ENCODE data around the gene ADISSP. TPM values are rescaled to one million over a fixed set of nuclear protein-coding genes. Genes with fewer than 3 reads are reported as not detected.
A peak's percentile ranks its signal among the peaks of the same experiment; 100 is the strongest.

Gene ADISSP
- total RNA-seq, 3 donors from 2014 or later = 63.3 to 102 (median 84.2) TPM

DNA sequence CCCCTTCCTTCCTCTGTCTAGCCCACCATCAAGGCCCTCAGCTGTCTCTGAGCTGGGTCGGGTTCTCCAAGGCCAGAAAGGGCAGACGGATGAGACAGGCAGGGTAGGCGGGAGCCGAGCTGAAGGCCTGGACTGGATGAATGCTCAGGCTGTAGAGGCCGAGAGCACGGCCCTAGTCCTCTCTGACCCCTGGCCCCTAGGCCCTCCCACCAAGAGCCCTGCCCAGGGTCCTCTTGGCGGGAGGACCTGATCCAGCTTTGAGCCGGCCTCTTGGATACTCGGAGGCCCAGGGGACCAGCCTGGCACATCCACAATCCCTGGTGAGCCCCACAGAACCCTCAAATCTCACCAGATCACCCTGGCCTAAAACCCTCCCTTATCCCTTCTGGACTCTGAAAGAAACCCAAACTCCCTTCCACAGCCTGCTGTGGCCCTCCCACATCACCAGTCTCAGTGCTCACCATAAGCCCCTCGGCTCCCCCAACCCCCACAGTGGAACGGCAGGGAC is 8.2 kb downstream of the ADISSP start:
- Mint-ChIP-seq H3K9me3 (no peaks in the 10 kb centered on the region), H3K36me3 (ENCODE audit: insufficient read depth) (peaks cover 11% of the 10 kb centered on the region), H3K4me1 (ENCODE audit: low read depth) (no peaks in the 10 kb centered on the region), H3K4me3 (no peak overlapping the region), H3K27me3 (ENCODE audit: low read depth) (no peaks in the 10 kb centered on the region)
- no peak for ATAC-seq
- no peak for DNase-seq

GRCh38 chr20:3758566-3758965 is 9.0 kb downstream of the ADISSP start:
- no peak for ATAC-seq
- H3K9me3 Mint-ChIP-seq = no peaks in the 10 kb centered on the region
- H3K4me1 Mint-ChIP-seq (ENCODE audit: low read depth) = no peaks in the 10 kb centered on the region
- no peak overlapping the region for H3K4me3 Mint-ChIP-seq
- no peaks in the 10 kb centered on the region for H3K27me3 Mint-ChIP-seq (ENCODE audit: low read depth)
- DNase-seq = no peak
- H3K36me3 Mint-ChIP-seq (ENCODE audit: insufficient read depth) = peaks cover 11% of the 10 kb centered on the region

- peaks cover 6% of the 10 kb centered on the region for H3K4me1 Mint-ChIP-seq (ENCODE audit: low read depth)
- H3K9me3 Mint-ChIP-seq = no peaks in the 10 kb centered on the region
- no peaks in the 10 kb centered on the region for H3K27me3 Mint-ChIP-seq (ENCODE audit: low read depth)
- H3K36me3 Mint-ChIP-seq (ENCODE audit: insufficient read depth) = peaks cover 11% of the 10 kb centered on the region
- no peak for DNase-seq
- no peak for ATAC-seq
- no peak overlapping the region for H3K4me3 Mint-ChIP-seq
These were observed 10.3 kb downstream of the ADISSP start for GRCh38 chr20:3757268-3757667.

- peaks cover 10% of the 10 kb centered on the region for H3K4me1 Mint-ChIP-seq (ENCODE audit: low read depth)
- H3K4me3 Mint-ChIP-seq = no peak overlapping the region
- H3K9me3 Mint-ChIP-seq = no peaks in the 10 kb centered on the region
- ATAC-seq = no peak
- no peak for DNase-seq
- H3K36me3 Mint-ChIP-seq (ENCODE audit: insufficient read depth) = peaks cover 7% of the 10 kb centered on the region
- no peaks in the 10 kb centered on the region for H3K27me3 Mint-ChIP-seq (ENCODE audit: low read depth)
These were observed 11.6 kb downstream of the ADISSP start for GRCh38 chr20:3755814-3756480.

DNA sequence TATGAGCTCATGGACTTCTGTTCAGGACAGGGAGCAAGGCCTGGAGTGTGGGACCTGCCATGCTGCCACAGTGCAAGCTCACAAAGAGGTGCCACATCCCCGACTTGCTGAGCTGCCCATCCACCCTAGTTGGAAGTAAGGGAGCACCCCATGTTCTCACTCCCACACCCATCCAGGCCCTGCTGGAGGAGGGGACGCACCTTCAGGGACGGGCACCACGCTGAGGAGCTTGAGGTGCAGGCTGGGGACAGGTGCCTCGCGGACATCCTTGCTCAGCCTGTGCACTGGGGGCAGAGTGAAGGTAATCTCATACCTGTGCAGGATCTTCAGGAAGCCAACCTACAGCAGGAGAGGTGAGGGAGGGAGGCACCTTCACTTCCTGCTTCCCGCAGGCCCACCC is 12.3 kb downstream of the ADISSP start:
- ATAC-seq (no peak), DNase-seq (no peak)
- H3K4me1 Mint-ChIP-seq (ENCODE audit: low read depth) = peaks cover 11% of the 10 kb centered on the region
- H3K9me3 Mint-ChIP-seq = no peaks in the 10 kb centered on the region
- H3K4me3 Mint-ChIP-seq = no peak overlapping the region
- no peaks in the 10 kb centered on the region for H3K27me3 Mint-ChIP-seq (ENCODE audit: low read depth)
- peaks cover 7% of the 10 kb centered on the region for H3K36me3 Mint-ChIP-seq (ENCODE audit: insufficient read depth)

DNA sequence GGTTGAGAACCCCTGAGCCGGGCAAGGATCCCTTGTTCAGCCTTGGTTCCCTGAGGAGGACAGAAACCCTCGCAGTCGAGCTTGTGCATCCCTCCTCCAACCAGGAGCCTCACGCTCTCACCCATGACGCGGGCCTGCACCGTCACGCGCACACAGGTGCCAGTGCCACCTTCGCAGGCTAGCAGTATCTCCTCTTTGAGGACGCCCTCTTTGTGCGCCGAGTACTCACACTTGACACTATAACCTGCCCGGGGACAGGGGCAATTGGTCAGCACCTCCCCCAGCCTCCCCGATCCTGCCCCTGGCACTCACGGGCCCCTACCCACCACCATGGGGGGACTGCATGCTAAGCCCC is 13.3 kb downstream of the ADISSP start:
- peak overlapping the region; percentile 24 for H3K4me3 Mint-ChIP-seq
- ATAC-seq (no peak), DNase-seq (no peak)
- peaks cover 11% of the 10 kb centered on the region for H3K4me1 Mint-ChIP-seq (ENCODE audit: low read depth)
- H3K9me3 Mint-ChIP-seq = no peaks in the 10 kb centered on the region
- H3K27me3 Mint-ChIP-seq (ENCODE audit: low read depth) = no peaks in the 10 kb centered on the region
- H3K36me3 Mint-ChIP-seq (ENCODE audit: insufficient read depth) = peaks cover 7% of the 10 kb centered on the region

DNA sequence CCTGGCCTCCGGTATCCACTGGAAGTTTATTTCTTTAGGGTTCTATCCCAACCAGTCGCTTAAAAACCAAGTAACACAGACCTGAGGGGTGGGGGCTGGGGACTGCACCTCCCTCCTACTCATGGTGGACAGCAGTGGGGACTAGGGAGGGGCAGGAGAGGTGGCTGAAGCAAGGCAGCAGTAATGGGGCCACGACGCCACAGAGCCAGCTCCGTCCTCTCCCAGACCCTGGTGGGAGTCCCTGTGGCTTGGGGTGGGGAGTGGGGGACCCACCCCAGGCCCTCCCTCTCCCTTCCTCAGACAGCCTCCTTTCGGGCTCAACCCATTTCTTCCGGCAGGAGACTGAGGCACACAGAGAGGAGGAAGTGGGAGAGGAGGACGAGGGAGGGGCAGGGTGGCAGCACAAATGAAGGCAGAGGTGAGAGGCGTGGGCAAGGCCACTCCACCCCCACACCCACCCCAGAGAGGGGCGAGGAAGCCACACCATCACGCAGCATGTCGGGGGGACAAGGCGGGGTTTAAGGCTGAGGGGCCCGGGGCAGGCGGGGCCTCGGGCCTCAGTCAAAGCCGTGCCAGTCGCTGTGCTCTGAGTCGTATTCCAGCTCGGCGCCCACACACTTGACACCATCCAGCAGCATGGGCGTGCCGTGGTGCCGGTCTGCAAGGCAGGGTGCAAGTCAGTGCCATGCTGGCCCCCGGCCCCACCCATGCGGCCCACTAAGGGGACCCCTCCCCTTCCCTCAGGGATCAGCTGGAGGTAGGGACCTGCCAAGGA is 13.9 kb downstream of the ADISSP start:
- H3K36me3 Mint-ChIP-seq (ENCODE audit: insufficient read depth) = peaks cover 7% of the 10 kb centered on the region
- no peak for ATAC-seq
- H3K9me3 Mint-ChIP-seq = no peaks in the 10 kb centered on the region
- DNase-seq = no peak
- no peaks in the 10 kb centered on the region for H3K27me3 Mint-ChIP-seq (ENCODE audit: low read depth)
- peaks cover 11% of the 10 kb centered on the region for H3K4me1 Mint-ChIP-seq (ENCODE audit: low read depth)
- no peak overlapping the region for H3K4me3 Mint-ChIP-seq

- peaks cover 3% of the 10 kb centered on the region for H3K36me3 Mint-ChIP-seq (ENCODE audit: insufficient read depth)
- H3K4me3 Mint-ChIP-seq = no peak overlapping the region
- H3K4me1 Mint-ChIP-seq (ENCODE audit: low read depth) = peaks cover 11% of the 10 kb centered on the region
- no peaks in the 10 kb centered on the region for H3K27me3 Mint-ChIP-seq (ENCODE audit: low read depth)
- ATAC-seq = peak; percentile 47 to 55
- H3K9me3 Mint-ChIP-seq = no peaks in the 10 kb centered on the region
- DNase-seq = peak; percentile 50
These were observed 14.5 kb downstream of the ADISSP start for GRCh38 chr20:3753098-3753497.

- DNase-seq (no peak), ATAC-seq (no peak)
- no peaks in the 10 kb centered on the region for H3K9me3 Mint-ChIP-seq
- peaks cover under 1% of the 10 kb centered on the region for H3K27me3 Mint-ChIP-seq (ENCODE audit: low read depth)
- H3K4me1 Mint-ChIP-seq (ENCODE audit: low read depth) = peaks cover 11% of the 10 kb centered on the region
- peak overlapping the region; percentile 65 for H3K4me3 Mint-ChIP-seq
- H3K36me3 Mint-ChIP-seq (ENCODE audit: insufficient read depth) = peaks cover 1% of the 10 kb centered on the region
These were observed 15.2 kb downstream of the ADISSP start for GRCh38 chr20:3752386-3752759.

- DNase-seq = peak; percentile 26
- Mint-ChIP-seq H3K27me3 (ENCODE audit: low read depth) (peaks cover 4% of the 10 kb centered on the region), H3K4me1 (ENCODE audit: low read depth) (peaks cover 11% of the 10 kb centered on the region), H3K36me3 (ENCODE audit: insufficient read depth) (no peaks in the 10 kb centered on the region), H3K9me3 (no peaks in the 10 kb centered on the region), H3K4me3 (peak overlapping the region; percentile 65)
- peak; percentile 57 for ATAC-seq
These were observed 15.7 kb downstream of the ADISSP start for GRCh38 chr20:3751675-3752385.

DNA sequence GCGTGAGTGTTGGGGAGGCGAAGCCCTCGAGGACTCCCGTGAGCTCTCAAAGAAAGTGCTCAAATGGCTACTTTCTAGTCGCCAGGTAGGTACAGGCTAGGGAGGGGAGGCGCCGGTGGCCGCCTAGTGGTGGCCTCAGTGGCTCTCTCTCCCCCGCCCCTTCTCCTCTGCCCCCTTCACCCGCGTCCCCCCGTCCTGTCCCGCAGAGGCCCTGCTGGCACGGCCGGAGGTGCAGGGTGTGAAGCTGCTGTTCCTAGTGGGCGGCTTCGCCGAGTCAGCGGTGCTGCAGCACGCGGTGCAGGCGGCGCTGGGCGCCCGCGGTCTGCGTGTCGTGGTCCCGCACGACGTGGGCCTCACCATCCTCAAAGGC is 16.3 kb downstream of the ADISSP start:
- H3K27me3 Mint-ChIP-seq (ENCODE audit: low read depth) = peaks cover 9% of the 10 kb centered on the region
- ATAC-seq (no peak), DNase-seq (no peak)
- H3K36me3 Mint-ChIP-seq (ENCODE audit: insufficient read depth) = no peaks in the 10 kb centered on the region
- peaks cover 11% of the 10 kb centered on the region for H3K4me1 Mint-ChIP-seq (ENCODE audit: low read depth)
- H3K4me3 Mint-ChIP-seq = no peak overlapping the region
- no peaks in the 10 kb centered on the region for H3K9me3 Mint-ChIP-seq

DNA sequence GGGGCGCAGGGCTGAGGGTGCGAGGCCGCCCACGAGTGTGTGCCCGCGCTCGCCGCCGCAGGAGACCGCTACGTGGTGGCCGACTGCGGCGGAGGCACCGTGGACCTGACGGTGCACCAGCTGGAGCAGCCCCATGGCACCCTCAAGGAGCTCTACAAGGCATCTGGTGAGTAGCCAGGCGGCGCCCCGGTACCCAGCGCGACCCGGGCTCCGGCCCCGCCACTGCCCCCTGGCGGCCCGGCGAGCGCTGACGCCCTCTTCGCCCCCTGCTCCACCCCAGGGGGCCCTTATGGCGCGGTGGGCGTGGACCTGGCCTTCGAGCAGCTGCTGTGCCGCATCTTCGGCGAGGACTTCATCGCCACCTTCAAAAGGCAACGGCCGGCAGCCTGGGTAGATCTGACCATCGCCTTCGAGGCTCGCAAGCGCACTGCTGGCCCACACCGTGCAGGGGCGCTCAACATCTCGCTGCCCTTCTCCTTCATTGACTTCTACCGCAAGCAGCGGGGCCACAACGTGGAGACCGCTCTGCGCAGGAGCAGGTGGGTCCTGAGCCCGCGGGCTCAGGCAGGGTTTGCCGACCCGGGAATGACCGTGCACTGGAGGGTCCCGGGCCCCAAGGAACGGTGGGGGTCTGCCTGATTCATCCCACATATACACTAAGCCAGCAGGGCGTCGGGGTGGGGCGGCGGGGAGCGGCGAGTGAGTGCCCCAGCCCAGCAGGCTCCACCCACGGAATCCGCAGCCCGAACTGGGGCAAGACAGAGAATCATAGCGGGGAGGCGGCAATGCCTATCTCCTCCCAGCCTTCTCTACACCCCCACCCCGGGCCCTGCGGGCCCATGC is 17.6 kb downstream of the ADISSP start:
- H3K4me1 Mint-ChIP-seq (ENCODE audit: low read depth) = peaks cover 13% of the 10 kb centered on the region
- H3K4me3 Mint-ChIP-seq = no peak overlapping the region
- DNase-seq (no peak), ATAC-seq (peak; percentile 33 to 41)
- H3K36me3 Mint-ChIP-seq (ENCODE audit: insufficient read depth) = no peaks in the 10 kb centered on the region
- H3K9me3 Mint-ChIP-seq = no peaks in the 10 kb centered on the region
- peaks cover 14% of the 10 kb centered on the region for H3K27me3 Mint-ChIP-seq (ENCODE audit: low read depth)

- Mint-ChIP-seq H3K27me3 (ENCODE audit: low read depth) (peaks cover 19% of the 10 kb centered on the region), H3K9me3 (no peaks in the 10 kb centered on the region), H3K4me1 (ENCODE audit: low read depth) (peaks cover 21% of the 10 kb centered on the region), H3K4me3 (no peak overlapping the region), H3K36me3 (ENCODE audit: insufficient read depth) (no peaks in the 10 kb centered on the region)
- ATAC-seq (no peak), DNase-seq (no peak)
These were observed 18.4 kb downstream of the ADISSP start for GRCh38 chr20:3749087-3749688.

GRCh38 chr20:3748073-3748472 is 19.5 kb downstream of the ADISSP start:
- Mint-ChIP-seq H3K4me3 (no peak overlapping the region), H3K36me3 (ENCODE audit: insufficient read depth) (no peaks in the 10 kb centered on the region), H3K9me3 (no peaks in the 10 kb centered on the region), H3K4me1 (ENCODE audit: low read depth) (peaks cover 21% of the 10 kb centered on the region), H3K27me3 (ENCODE audit: low read depth) (peaks cover 19% of the 10 kb centered on the region)
- DNase-seq (no peak), ATAC-seq (no peak)

Data from activated T-cell treated with anti-CD3 and anti-CD28 coated beads, Interleukin-2, amount 50 U/mL, for 4 hours (primary cell).